Measurements from ENCODE around the gene CNTNAP5.

Gene CNTNAP5

DNA sequence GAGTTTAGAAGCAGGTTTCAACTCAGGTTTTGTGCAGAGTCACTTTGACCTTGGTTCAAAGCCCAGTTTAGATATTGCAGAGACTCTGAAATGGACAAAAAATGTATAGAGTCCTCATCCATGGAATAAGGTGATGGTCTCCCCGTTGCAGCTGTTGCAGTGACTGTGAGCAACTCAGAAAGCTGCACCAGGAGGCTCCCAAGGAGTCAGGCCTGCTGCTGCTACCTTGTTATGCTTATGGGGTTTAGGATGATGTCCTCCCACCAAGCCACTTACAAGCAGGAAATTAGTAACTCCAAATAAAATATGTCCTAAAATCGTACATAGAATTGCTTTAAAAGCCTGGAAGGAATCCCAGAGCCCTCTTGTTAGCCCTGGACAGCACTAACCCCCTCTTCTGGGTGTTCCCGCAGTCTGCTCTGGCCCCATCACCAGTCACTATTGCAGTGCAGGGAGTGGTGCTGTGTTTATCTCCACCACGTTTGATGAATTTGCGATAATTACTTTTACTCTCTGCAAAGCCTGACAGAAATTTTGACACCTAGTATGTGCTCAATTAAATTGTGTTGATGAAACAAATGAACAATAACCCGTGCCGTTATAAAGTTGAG is 189.0 kb downstream of the CNTNAP5 start:
- DNase-seq (ENCODE audit: extremely low read depth, low read depth): no peak
- H3K4me3 ChIP-seq (replicated peaks; ENCODE audit: low read depth, low read length): no peak overlapping the region
- TF ChIP-seq, protein P1, sequence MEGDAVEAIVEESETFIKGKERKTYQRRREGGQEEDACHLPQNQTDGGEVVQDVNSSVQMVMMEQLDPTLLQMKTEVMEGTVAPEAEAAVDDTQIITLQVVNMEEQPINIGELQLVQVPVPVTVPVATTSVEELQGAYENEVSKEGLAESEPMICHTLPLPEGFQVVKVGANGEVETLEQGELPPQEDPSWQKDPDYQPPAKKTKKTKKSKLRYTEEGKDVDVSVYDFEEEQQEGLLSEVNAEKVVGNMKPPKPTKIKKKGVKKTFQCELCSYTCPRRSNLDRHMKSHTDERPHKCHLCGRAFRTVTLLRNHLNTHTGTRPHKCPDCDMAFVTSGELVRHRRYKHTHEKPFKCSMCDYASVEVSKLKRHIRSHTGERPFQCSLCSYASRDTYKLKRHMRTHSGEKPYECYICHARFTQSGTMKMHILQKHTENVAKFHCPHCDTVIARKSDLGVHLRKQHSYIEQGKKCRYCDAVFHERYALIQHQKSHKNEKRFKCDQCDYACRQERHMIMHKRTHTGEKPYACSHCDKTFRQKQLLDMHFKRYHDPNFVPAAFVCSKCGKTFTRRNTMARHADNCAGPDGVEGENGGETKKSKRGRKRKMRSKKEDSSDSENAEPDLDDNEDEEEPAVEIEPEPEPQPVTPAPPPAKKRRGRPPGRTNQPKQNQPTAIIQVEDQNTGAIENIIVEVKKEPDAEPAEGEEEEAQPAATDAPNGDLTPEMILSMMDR (IDR thresholded peaks at IDR 0.05; ENCODE audit: low read depth, low read length, missing control alignments): no peak

DNA sequence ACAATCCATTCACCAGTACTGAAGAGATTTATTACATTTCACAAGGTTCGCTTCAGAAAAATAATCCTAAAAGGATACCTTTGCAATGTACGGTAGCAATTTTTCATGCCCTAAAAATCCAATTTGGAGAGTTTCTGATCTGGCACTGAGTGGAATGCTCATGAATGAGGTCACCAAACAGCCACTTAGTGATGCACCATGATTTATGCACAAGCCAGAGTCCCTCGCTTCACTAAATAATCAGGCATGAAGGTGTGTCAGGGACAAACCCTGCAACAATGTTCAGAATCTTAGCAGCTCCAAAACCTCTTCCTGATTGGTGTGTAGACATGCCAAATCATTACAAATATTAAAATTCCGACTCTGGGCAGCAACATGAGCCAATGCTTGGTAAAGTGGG is 221.1 kb downstream of the CNTNAP5 start:
- no peak overlapping the region for H3K4me3 ChIP-seq (replicated peaks; ENCODE audit: low read depth, low read length)
- DNase-seq (ENCODE audit: extremely low read depth, low read depth): no peak
- TF ChIP-seq, protein P1 (IDR thresholded peaks at IDR 0.05; ENCODE audit: low read depth, low read length, missing control alignments): no peak

DNA sequence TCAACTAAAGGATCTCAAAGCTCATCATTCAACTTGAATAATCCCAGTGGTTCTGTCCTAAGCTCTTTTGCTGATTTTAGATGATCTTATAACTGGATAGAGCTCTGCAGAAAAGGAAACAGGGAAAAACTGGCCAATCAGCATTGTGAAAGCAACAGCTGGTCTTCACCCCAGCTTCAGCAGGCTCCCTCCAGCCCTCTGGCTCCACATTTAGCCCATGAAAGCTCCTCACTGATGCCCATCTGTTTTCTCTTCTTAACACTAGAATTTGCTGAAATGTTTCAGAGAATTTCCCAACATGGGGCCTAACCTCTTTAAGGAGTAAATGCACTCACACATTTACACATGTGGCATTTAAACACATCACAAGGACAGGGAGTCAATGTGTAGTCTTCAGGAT is 223.3 kb downstream of the CNTNAP5 start:
- DNase-seq (ENCODE audit: extremely low read depth, low read depth): no peak
- TF ChIP-seq, protein P1 (IDR thresholded peaks at IDR 0.05; ENCODE audit: low read depth, low read length, missing control alignments): no peak
- H3K4me3 ChIP-seq (replicated peaks; ENCODE audit: low read depth, low read length): no peak overlapping the region

DNA sequence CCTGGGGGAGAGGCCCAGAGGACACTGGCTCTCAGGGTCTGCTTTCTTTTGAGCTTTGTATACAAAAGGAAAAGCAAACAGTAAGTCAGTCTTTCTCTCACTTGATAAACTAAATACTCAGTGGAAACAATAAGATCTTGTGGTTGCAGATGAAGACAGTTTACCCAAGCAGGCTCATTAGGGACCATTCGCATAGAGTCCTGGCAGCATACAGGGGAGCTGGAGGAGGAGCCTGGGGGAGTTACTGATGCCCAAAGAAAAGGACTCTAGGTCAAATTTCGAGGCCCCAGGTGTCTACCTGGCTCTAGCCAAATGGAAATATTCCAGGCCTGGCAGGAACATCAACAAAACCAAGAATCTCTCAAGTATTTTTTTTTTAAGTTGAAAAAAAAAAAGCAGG is 225.3 kb downstream of the CNTNAP5 start:
- no peak overlapping the region for H3K4me3 ChIP-seq (replicated peaks; ENCODE audit: low read depth, low read length)
- DNase-seq (ENCODE audit: extremely low read depth, low read depth): no peak
- TF ChIP-seq, protein P1 (IDR thresholded peaks at IDR 0.05; ENCODE audit: low read depth, low read length, missing control alignments): no peak

DNA sequence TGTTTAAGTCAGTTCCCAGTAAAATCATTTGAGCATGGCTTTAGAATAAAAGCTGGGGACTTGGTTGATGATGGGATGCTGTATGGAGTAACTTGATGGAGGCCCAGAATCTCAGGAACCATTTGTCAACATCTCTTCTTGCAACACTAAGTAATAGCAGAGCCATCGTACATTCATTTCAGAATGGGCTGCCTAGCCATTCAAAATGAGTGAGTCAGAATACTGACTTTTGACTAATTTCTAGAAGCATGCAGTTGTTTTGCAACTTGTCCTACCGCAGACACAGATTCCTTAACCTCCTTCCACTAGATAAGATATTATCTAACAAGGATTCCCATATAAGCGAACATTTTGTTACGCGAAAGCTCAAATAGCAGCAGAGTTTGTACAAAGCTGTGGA is 229.5 kb downstream of the CNTNAP5 start:
- TF ChIP-seq, protein P1 (IDR thresholded peaks at IDR 0.05; ENCODE audit: low read depth, low read length, missing control alignments): no peak
- no peak overlapping the region for H3K4me3 ChIP-seq (replicated peaks; ENCODE audit: low read depth, low read length)
- no peak for DNase-seq (ENCODE audit: extremely low read depth, low read depth)

DNA sequence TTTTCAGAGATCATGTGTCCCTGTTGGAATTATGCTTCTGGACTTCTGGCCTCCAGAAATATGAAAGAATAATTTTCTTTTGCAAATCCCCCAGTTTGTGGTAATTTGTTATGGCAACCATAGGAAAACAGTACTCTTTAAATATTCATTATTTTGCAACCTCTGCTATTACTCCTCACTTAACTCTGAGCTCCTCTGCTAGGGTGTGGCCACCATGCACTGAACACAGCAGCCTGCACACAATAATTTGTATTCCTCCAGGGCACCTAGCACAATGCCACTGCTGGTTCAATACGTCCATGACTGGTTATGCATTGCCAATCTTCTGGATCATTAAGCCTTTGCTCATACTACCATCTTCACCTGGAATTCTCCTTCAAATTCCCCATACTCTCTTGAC is 232.0 kb downstream of the CNTNAP5 start:
- DNase-seq (ENCODE audit: extremely low read depth, low read depth): no peak
- TF ChIP-seq, protein P1 (IDR thresholded peaks at IDR 0.05; ENCODE audit: low read depth, low read length, missing control alignments): no peak
- H3K4me3 ChIP-seq (replicated peaks; ENCODE audit: low read depth, low read length): no peak overlapping the region

Data from HFF-Myc (cell line).